H9 (cell line): ENCODE measurements around the gene CEP112. TPM values are rescaled to one million over a fixed set of nuclear protein-coding genes. Genes with fewer than 3 reads are reported as not detected.

ENCODE experiments used
- DNase-seq: peaks from one replicate; pipeline ENCODE4 v3.0.0-alpha.2; 2017
- H2AFZ ChIP-seq: one replicate; pipeline ENCODE4 v1.6.1; 2013; ENCODE audit warnings: mild to moderate bottlenecking, low read length, control low read depth, moderate library complexity
- H2AK5ac ChIP-seq: 2 replicates; pipeline ENCODE4 v1.6.1; 2013; ENCODE audit warnings: low read length, control low read depth, mixed read lengths; ENCODE audit not compliant: insufficient read length
- H2BK120ac ChIP-seq: one replicate; pipeline ENCODE4 v1.6.1; 2013; ENCODE audit warnings: low read depth, mild to moderate bottlenecking, low read length, control low read depth, inconsistent platforms; ENCODE audit not compliant: poor library complexity, severe bottlenecking
- H2BK12ac ChIP-seq: 2 replicates; pipeline ENCODE4 v1.6.1; 2013; ENCODE audit warnings: low read length, control low read depth, mixed read lengths, low read depth; ENCODE audit not compliant: insufficient read length
- H2BK15ac ChIP-seq: 2 replicates; pipeline ENCODE4 v1.6.1; 2013; ENCODE audit warnings: low read depth, low read length, control low read depth
- H2BK20ac ChIP-seq: one replicate; pipeline ENCODE4 v1.6.1; 2013; ENCODE audit warnings: low read depth, mild to moderate bottlenecking, low read length, control low read depth, inconsistent platforms; ENCODE audit not compliant: poor library complexity, severe bottlenecking
- H2BK5ac ChIP-seq: 2 replicates; pipeline ENCODE4 v1.6.1; 2013; ENCODE audit warnings: low read length, control low read depth, mixed read lengths; ENCODE audit not compliant: insufficient read length
- H3K14ac ChIP-seq: 2 replicates; pipeline ENCODE4 v1.6.1; 2013; ENCODE audit warnings: low read length, control low read depth; ENCODE audit not compliant: insufficient read depth
- H3K18ac ChIP-seq: 2 replicates; pipeline ENCODE4 v1.6.1; 2013; ENCODE audit warnings: low read depth, mild to moderate bottlenecking, mixed read lengths, low read length, control low read depth; ENCODE audit not compliant: insufficient read length
- H3K23ac ChIP-seq: 2 replicates; pipeline ENCODE4 v1.6.1; 2013; ENCODE audit warnings: low read length, control low read depth, mixed read lengths, low read depth; ENCODE audit not compliant: insufficient read length
- H3K23me2 ChIP-seq: 2 replicates; pipeline ENCODE4 v1.6.1; 2013; ENCODE audit warnings: low read depth, mild to moderate bottlenecking, mixed read lengths, low read length, control low read depth; ENCODE audit not compliant: insufficient read length, poor library complexity, severe bottlenecking
- H3K27ac ChIP-seq: 2 replicates; pipeline ENCODE4 v1.5.1; 2013; ENCODE audit warnings: low read length, control low read depth, mixed read lengths, low read depth; ENCODE audit not compliant: insufficient read length
- H3K27me3 ChIP-seq: 2 replicates; pipeline ENCODE4 v1.6.1; 2013; ENCODE audit warnings: low read length, control low read depth, inconsistent platforms; ENCODE audit not compliant: insufficient read depth
- H3K4ac ChIP-seq: 2 replicates; pipeline ENCODE4 v1.6.1; 2013; ENCODE audit warnings: low read depth, mild to moderate bottlenecking, control low read depth, inconsistent platforms, low read length, moderate library complexity
- H3K4me1 ChIP-seq: 2 replicates; pipeline ENCODE4 v1.6.1; 2013; ENCODE audit warnings: low read length, control low read depth, inconsistent platforms; ENCODE audit not compliant: insufficient read depth
- H3K4me2 ChIP-seq: 2 replicates; pipeline ENCODE4 v1.6.1; 2013; ENCODE audit warnings: low read length, control low read depth, mixed read lengths; ENCODE audit not compliant: insufficient read length, insufficient read depth
- H3K56ac ChIP-seq: 2 replicates; pipeline ENCODE4 v1.6.1; 2013; ENCODE audit warnings: low read depth, mild to moderate bottlenecking, mixed read lengths, low read length, control low read depth; ENCODE audit not compliant: insufficient read length
- H3K79me1 ChIP-seq: 2 replicates; pipeline ENCODE4 v1.6.1; 2013; ENCODE audit warnings: low read depth, mild to moderate bottlenecking, moderate library complexity, low read length, control low read depth, inconsistent platforms; ENCODE audit not compliant: insufficient read depth, poor library complexity, severe bottlenecking
- H3K79me2 ChIP-seq: 2 replicates; pipeline ENCODE4 v1.6.1; 2013; ENCODE audit warnings: low read length, control low read depth, inconsistent platforms; ENCODE audit not compliant: insufficient read depth
- H3K9ac ChIP-seq: 2 replicates; pipeline ENCODE4 v1.6.1; 2013; ENCODE audit warnings: low read length, control low read depth, mixed read lengths; ENCODE audit not compliant: insufficient read length; ENCODE audit errors: extremely low read depth
- H3K9me3 ChIP-seq: one replicate; pipeline ENCODE4 v1.6.1; 2013; ENCODE audit warnings: low read depth, low read length, inconsistent platforms; ENCODE audit not compliant: control insufficient read depth
- H3T11ph ChIP-seq: one replicate; pipeline ENCODE4 v1.6.1; 2013; ENCODE audit warnings: mild to moderate bottlenecking, low read length, control low read depth, inconsistent platforms
- H4K20me1 ChIP-seq: one replicate; pipeline ENCODE4 v1.6.1; 2013; ENCODE audit not compliant: control insufficient read depth, insufficient read length, insufficient read depth
- H4K5ac ChIP-seq: 2 replicates; pipeline ENCODE4 v1.6.1; 2013; ENCODE audit warnings: low read depth, mild to moderate bottlenecking, mixed read lengths, low read length, control low read depth; ENCODE audit not compliant: insufficient read length
- H4K8ac ChIP-seq: replicated peaks from 2 replicates; pipeline ENCODE4 v1.6.1; 2013; ENCODE audit warnings: low read length, control low read depth, mixed read lengths, low read depth; ENCODE audit not compliant: insufficient read length
- H4K91ac ChIP-seq: 2 replicates; pipeline ENCODE4 v1.6.1; 2013; ENCODE audit warnings: low read depth, mild to moderate bottlenecking, moderate library complexity, mixed read lengths, low read length, control low read depth; ENCODE audit not compliant: insufficient read length
- H3K27ac Mint-ChIP-seq, 3 experiments: 2 replicates in 2 of 3; 3 replicates in 1 of 3; pipeline ENCODE4 v1.8.0; 2020 to 2021; ENCODE audit warnings: mixed read lengths in 3 of 3, mild to moderate bottlenecking in 1 of 3, moderate library complexity in 1 of 3
- H3K27me3 Mint-ChIP-seq: 2 replicates; pipeline ENCODE4 v1.8.0; 2021; ENCODE audit warnings: low read depth, mild to moderate bottlenecking, moderate library complexity, mixed read lengths
- H3K36me3 Mint-ChIP-seq, 3 experiments: 2 replicates in 2 of 3; 3 replicates in 1 of 3; pipeline ENCODE4 v1.8.0; 2020 to 2021; ENCODE audit warnings: low read depth in 3 of 3, mixed read lengths in 3 of 3; ENCODE audit not compliant: insufficient read depth in 1 of 3
- H3K4me1 Mint-ChIP-seq, 2 experiments: 2 replicates each; pipeline ENCODE4 v1.8.0; 2020; ENCODE audit warnings: mixed read lengths in 2 of 2
- H3K4me3 Mint-ChIP-seq, 2 experiments: 2 replicates in 1 of 2; 3 replicates in 1 of 2; pipeline ENCODE4 v1.8.0; 2020 to 2021; ENCODE audit warnings: mild to moderate bottlenecking in 2 of 2, mixed read lengths in 2 of 2, moderate library complexity in 1 of 2
- H3K9me3 Mint-ChIP-seq, 2 experiments: 2 replicates in 1 of 2; 3 replicates in 1 of 2; pipeline ENCODE4 v1.8.0; 2020; ENCODE audit warnings: mild to moderate bottlenecking in 2 of 2, mixed read lengths in 2 of 2, moderate library complexity in 1 of 2
- CTCF ChIP-seq: fragments of 200-600 bp; sonication (generic); conservative IDR thresholded peaks from 3 replicates; pipeline ENCODE4 v1.8.0; 2021; ENCODE audit warnings: antibody characterized with exemption, mild to moderate bottlenecking
- WGBS: extraction: QIAGEN DNeasy Blood & Tissue Kit; methylation state at CpG from one replicate; pipeline ENCODE4 v1.1.7; 2013; ENCODE audit warnings: missing lambda C conversion rate, low lambda C conversion rate, mixed read lengths; ENCODE audit not compliant: insufficient read length; ENCODE audit errors: extremely low coverage; 5-methylcytosine and 5-hydroxymethylcytosine counted together
- total RNA-seq: library from RNA; stranded (reverse); gene quantifications from 2 replicates; pipeline ENCODE4 v1.2.1, GENCODE V29; 2021

CEP112 gene
- total RNA-seq, 1 experiment from 2014 or later: 5.4 TPM

GRCh38 chr17:66142428-66142827 lies 49.5 kb downstream of the CEP112 start:
- TF ChIP-seq CTCF: no peak

More at GRCh38 chr17:66142428-66142827, 49.5 kb downstream of the CEP112 start:
- H3K18ac ChIP-seq: no peak overlapping the region
- H3K27ac ChIP-seq: no peak overlapping the region
- no peak overlapping the region for H2BK15ac ChIP-seq
- no peak overlapping the region for H3T11ph ChIP-seq
- H2BK20ac ChIP-seq: no peak overlapping the region
- no peaks in the 10 kb centered on the region for H4K20me1 ChIP-seq
- H3K27me3 Mint-ChIP-seq: no peaks in the 10 kb centered on the region
- H3K23me2 ChIP-seq: no peaks in the 10 kb centered on the region
- H4K5ac ChIP-seq: no peak overlapping the region
- no peaks in the 10 kb centered on the region for H3K79me2 ChIP-seq
- H3K56ac ChIP-seq: no peak overlapping the region
- H3K9me3 ChIP-seq: no peaks in the 10 kb centered on the region
- no peak overlapping the region for H3K4me3 Mint-ChIP-seq
- no peak overlapping the region for H2AK5ac ChIP-seq
- no peaks in the 10 kb centered on the region for H3K9me3 Mint-ChIP-seq
- no peak overlapping the region for H3K9ac ChIP-seq
- H2BK5ac ChIP-seq: no peak overlapping the region
- no peak overlapping the region for H3K4me2 ChIP-seq
- no peak overlapping the region for H3K23ac ChIP-seq
- no peak overlapping the region for H3K27ac Mint-ChIP-seq
- H3K36me3 Mint-ChIP-seq: no peaks in the 10 kb centered on the region
- H2BK120ac ChIP-seq: no peak overlapping the region
- H3K14ac ChIP-seq: no peak overlapping the region
- H4K8ac ChIP-seq: no peak overlapping the region
- no peaks in the 10 kb centered on the region for H3K4me1 ChIP-seq
- no peaks in the 10 kb centered on the region for H3K27me3 ChIP-seq
- no peak overlapping the region for H4K91ac ChIP-seq
- no peaks in the 10 kb centered on the region for H3K79me1 ChIP-seq
- H2BK12ac ChIP-seq: no peak overlapping the region
- no peak overlapping the region for H3K4ac ChIP-seq
- no CpG with 5 or more reads among the region's 7 CpGs for WGBS
- H3K4me1 Mint-ChIP-seq: no peaks in the 10 kb centered on the region
- no peak for DNase-seq
- H2AFZ ChIP-seq: no peak overlapping the region
